Endothelial cell of umbilical vein (primary cell): ENCODE results near the gene ERBB3.

Experiments
- CTCF ChIP-seq, 2 donors: IDR thresholded peaks; 1 replicate in 1 of 2; 2 replicates in 1 of 2; pipeline ENCODE4 v1.5.1; 2011; ENCODE audit warnings: low read length in 2 of 2, mild to moderate bottlenecking in 2 of 2, moderate library complexity in 2 of 2, control low read depth in 1 of 2, inconsistent platforms in 1 of 2, low read depth in 1 of 2; ENCODE audit not compliant: insufficient read depth in 1 of 2; ENCODE audit errors: extremely low read depth in 1 of 2
- EZH2 ChIP-seq: IDR thresholded peaks from 2 replicates; pipeline ENCODE4 v1.6.1; 2012; ENCODE audit warnings: borderline replicate concordance, low read depth, mild to moderate bottlenecking, moderate library complexity, low read length, inconsistent platforms; ENCODE audit not compliant: severe bottlenecking
- MAX ChIP-seq: IDR thresholded peaks from 2 replicates; pipeline ENCODE4 v1.6.1; 2011; ENCODE audit not compliant: insufficient read depth, insufficient read length
- POLR2A ChIP-seq: IDR thresholded peaks from 2 replicates; pipeline ENCODE4 v1.6.1; 2012; ENCODE audit warnings: low read depth, mild to moderate bottlenecking, control low read depth, low read length
- POLR2AphosphoS5 ChIP-seq: IDR thresholded peaks from 2 replicates; pipeline ENCODE4 v1.6.1; 2012; ENCODE audit warnings: low read depth, mild to moderate bottlenecking, control low read depth, low read length, moderate library complexity; ENCODE audit not compliant: insufficient read depth

GRCh38 chr12:56053407-56053893, 26.5 kb upstream of the ERBB3 start:
- no peak for TF ChIP-seq CTCF (IDR thresholded peaks at IDR 0.05; ENCODE audit: extremely low read depth in 1 of 2, insufficient read depth in 1 of 2, low read depth in 1 of 2, low read length in 2 of 2)
- TF ChIP-seq EZH2: no peak
- TF ChIP-seq MAX: no peak
- TF ChIP-seq POLR2A: no peak
- TF ChIP-seq POLR2AphosphoS5: no peak
